GM21786 (cell line): Measurements from ENCODE around the gene GPR42.
"Not testable (repeated sequence)": the region's sequence is repeated elsewhere in the genome, so short reads cannot be mapped to it uniquely, and the experiment has no call there.

Experiments
- ATAC-seq: cut with Tn5 transposase; IDR thresholded peaks from one replicate; pipeline ENCODE4 v1.9.1; 2021; ENCODE audit not compliant: unreplicated experiment

Gene GPR42

DNA sequence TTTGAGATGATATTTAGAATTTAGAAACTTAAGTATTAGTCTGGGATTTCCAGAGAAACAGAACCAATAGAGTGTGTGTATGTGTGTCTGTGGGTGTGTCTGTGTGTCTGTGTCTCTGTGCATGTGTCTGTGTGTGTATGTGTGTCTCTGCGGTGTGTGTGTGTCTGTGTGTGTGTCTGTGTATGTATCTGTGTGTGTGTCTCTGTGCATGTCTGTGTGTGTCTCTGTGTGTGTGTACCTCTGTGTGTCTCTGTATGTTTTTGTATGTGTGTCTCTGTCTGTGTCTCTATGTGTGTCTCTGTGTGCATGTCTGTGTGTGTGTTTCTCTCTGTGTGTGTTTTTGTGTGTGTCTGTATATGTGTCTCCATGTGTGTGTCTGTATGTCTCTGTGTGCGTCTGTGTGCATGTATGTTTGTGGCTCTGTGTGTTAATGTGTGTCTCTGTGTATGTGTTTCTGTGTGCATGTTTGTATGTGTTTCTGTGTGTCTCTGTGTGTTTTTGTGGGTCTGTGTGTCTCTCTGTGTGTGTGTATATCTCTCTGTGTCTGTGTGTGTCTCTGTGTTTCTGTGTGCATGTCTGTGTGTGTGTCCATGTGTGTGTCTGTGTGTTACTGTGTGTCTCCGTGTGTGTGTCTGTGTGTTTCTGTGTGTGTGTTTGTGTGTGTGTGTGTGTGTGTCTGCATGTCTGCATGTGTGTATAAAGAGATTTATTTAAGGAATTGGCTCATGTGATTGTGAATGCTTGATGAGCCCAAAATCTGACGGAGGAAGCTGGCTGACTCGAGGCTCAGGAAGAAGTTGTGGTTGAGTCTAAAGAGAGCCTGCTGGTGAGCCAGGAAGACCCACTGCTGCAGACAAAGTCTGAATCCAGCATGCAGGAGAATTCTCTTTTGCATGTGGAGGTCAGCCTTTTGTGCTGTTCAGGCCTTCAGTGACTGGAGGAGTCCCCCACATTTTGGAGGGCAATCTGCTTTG, 22.2 kb downstream of the GPR42 start:
- no peak for ATAC-seq

GRCh38 chr19:35395382-35396199, 24.7 kb downstream of the GPR42 start:
- no peak for ATAC-seq

- ATAC-seq, result no peak
These were observed 25.5 kb downstream of the GPR42 start for GRCh38 chr19:35396240-35396885.

GRCh38 chr19:35397064-35397463, 26.2 kb downstream of the GPR42 start:
- ATAC-seq, result no peak

DNA sequence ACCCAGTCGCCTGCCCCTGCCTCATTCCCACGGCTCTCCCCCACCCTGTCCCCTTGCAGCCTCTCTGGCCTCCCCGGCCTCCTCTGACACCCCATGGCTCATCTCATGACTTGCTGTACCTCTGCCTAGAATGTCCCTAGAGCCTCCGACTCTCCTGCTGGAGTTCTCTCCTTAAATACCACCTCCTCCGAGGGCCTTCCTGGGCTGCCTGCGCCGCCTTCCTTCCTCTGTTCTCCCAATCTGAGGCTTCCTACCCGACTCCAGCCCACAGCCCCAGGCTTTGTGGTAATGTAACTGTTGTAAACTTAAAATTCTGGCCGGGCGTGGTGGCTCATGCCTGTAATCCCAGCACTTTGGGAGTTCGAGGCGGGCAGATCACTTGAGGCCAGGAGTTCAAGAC, 27.7 kb downstream of the GPR42 start:
- ATAC-seq, result no peak

GRCh38 chr19:35399231-35399630, 28.4 kb downstream of the GPR42 start:
- ATAC-seq, result no peak

- no peak for ATAC-seq
These were observed 29.3 kb downstream of the GPR42 start for GRCh38 chr19:35399948-35400772.

DNA sequence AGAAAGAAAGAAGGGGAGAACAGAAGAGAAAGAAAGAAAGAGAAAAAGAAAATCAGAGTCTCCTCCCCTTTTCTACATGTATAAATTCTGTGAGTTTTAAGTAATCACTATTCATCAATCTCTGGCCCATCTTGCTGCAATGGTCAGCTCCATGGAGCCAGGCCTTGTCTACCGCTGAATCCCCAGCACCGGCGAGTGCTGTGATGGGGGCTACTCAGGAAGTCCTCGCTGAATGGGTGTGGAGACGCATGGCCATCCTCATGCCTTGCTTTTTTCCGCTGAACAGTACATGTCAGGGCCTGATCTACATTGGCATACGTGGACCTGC, 29.9 kb downstream of the GPR42 start:
- no peak for ATAC-seq

DNA sequence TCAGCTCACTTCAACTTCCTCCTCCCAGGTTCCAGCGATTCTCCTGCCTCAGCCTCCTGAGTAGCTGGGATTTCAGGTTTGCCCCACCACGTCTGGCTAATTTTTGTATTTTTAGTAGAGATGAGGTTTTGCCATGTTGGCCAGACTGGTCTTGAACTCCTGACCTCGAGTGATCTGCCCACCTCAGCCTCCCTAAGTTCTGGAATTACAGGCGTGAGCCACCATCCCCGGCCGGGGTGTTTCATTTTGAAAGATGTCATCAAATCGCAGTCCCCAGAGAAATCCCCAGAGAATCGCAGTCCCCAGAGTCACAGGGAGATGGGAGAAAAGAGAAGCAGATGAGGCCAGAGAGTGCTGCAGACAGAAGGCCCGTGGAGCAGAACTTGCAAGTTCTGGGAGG, 30.5 kb downstream of the GPR42 start:
- ATAC-seq, result not testable (repeated sequence)

DNA sequence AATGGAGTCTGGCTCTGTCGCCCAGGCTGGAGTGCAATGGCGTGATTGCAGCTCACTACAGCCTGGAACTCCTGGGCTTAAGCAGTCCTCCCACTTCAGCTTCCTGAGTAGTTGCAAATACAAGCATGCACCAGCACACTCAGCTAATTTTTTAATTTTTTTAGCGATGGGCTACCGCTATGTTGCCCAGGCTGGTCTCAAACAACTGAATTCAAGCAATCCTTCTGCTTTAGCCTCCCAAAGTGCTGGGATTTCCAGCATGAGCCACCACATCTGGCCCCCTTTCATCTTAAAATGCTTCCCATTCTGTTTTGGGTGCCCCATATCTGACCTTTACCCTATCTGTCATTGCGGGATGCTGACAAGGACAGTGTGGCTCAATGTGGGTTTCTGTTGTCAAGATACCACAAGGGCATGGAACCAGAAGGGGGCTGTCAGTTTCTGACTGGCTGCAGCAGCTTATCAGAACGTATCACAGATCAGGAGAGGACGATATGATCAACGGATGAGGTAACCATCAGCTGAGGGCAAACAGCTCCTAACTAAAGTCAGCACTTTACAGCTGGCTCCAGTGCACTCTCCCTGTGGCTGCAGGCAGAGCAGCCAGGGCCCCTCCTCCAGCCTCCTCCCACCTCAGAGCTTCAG, 32.4 kb downstream of the GPR42 start:
- ATAC-seq, result no peak

DNA sequence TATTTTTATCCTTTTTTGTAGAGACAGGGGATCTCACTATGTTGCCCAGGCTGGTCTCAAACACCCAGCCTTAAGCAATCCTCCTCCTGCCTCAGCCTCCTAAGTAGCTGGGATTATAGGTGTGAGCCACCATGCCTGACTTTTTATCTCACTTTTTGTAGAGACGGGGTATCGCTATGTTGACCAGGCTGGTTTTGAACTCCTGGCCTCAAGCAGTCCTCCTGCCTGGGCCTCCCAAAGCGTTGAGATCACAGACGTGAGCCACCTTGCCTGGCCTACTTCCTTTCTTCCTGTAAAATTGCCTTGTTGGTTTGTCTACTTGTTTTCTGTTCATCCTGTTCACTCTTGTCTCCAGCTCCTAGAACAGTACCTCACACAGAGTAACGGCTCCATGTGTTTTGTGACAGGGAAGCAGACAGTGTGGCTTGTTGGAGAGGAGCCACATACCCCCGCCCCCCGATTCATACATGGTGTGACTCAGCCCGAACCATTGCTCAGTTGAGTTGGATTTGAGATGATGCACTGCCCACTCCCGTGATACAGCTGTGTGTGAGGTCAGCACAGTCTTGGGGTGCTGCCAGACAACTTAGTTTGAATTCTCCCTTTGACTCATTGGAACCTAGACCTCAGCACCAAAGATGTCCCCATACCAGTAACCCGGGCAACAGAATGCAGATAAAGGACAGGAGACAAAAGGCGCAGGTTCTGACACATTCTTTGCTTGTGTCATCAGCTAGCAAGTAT, 34.2 kb downstream of the GPR42 start:
- peak; percentile 49 for ATAC-seq

DNA sequence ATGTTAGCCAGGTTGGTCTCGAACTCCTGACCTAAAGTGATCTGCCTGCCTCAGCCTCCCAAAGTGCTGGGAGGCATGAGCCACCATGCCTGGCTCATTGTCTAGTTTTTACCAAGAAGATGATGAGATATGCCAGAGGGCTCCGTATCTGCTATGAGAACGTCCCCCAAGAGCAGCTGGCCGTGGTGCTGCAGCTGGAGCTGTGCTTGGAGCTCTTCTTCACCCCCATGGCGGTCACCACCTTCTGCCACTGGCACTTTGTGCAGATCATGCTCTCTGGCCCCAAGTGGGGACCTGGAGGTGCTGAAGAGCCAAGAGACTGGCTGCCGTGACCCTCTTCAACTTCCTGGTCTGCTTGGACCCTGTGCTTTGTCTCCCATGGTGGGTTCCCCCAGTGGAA, 36.8 kb downstream of the GPR42 start:
- no peak for ATAC-seq

DNA sequence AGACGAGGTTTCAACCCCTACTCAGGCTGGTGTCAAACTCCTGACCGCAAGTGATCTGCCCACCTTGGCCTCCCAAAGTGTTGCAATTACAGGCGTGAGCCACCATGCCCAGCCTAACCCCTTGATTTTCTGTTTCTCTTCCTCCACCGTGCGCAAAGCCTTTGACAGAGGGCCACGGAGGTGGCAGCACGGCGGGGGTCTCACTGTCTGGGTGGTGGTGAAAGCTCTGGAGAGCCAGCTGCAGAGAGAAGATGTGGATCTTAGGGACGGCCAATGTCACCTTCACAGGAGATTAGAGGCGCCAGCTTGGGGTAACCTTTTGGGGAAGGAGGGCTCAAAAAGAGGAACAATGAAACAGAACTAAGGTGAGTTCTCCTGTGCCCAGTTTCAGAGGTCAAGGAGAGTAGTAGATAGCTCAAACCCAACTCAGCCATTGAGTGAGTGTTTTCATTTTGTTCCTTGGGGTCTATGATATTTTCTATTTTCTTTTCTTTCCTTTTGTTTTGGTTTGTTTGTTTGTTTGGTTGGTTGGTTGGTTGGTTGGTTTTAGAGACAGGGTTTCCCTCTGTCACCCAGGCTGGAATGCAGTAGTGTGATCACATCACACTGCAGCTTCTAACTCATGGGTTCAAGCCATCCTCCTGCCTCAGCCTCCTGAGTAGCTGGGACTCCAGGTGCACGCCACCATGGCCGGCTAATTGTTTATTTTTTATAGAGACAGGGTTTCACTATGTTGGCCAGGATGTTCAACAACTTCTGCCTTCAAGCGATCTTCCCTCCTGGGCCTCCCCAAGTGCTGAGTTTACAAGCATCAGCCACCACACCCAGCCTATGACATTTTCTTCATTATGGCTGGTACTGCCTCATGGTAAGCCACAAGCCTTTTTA, 37.7 kb downstream of the GPR42 start:
- ATAC-seq, result peak; percentile 66

- ATAC-seq, result no peak
These were observed 38.3 kb downstream of the GPR42 start for GRCh38 chr19:35409191-35409590.

GRCh38 chr19:35410487-35410886, 39.6 kb downstream of the GPR42 start:
- no peak for ATAC-seq

- no peak for ATAC-seq
These were observed 43.6 kb downstream of the GPR42 start for GRCh38 chr19:35414442-35414841.

DNA sequence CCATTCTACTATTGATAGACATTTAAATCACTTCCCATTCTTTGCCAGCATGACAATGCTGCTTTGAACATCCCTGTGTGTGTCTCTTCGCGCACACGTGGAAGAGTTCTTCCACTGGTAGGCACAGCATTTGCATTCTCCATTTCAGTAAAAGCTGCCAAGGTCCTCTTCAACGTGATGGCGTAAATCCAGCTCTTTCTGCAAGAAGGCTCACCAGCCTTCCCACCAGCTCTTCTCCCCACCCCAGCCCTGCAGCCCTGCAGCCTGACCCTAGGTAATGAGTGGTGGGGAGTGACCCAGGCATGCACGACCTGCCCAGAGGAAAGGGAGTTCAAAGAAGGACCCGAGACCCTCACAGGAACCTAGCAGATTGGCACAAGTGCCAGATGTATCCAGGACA, 45.5 kb downstream of the GPR42 start:
- ATAC-seq, result no peak

GRCh38 chr19:35417278-35417677, 46.4 kb downstream of the GPR42 start:
- ATAC-seq, result no peak
